ENCODE measurements around the gene VEGFC. TPM values are rescaled to one million over a fixed set of nuclear protein-coding genes. Genes with fewer than 3 reads are reported as not detected.

Gene VEGFC
- total RNA-seq, 1 donor from 2014 or later = 0.94 TPM

GRCh38 chr4:176675810-176676209 is 116.9 kb downstream of the VEGFC start:
- no peak for DNase-seq

GRCh38 chr4:176671532-176671931 is 121.2 kb downstream of the VEGFC start:
- no peak for DNase-seq

GRCh38 chr4:176668324-176668723 is 124.4 kb downstream of the VEGFC start:
- no peak for DNase-seq

GRCh38 chr4:176664964-176665363 is 127.8 kb downstream of the VEGFC start:
- DNase-seq = no peak

GRCh38 chr4:176660561-176660960 is 132.2 kb downstream of the VEGFC start:
- DNase-seq = no peak

- no peak for DNase-seq
Observed at GRCh38 chr4:176656108-176656507, 136.6 kb downstream of the VEGFC start.

- no peak for DNase-seq
Observed at GRCh38 chr4:176654565-176655216, 138.0 kb downstream of the VEGFC start.

GRCh38 chr4:176653401-176654220 is 139.1 kb downstream of the VEGFC start:
- no peak for DNase-seq

GRCh38 chr4:176646311-176646710 is 146.4 kb downstream of the VEGFC start:
- DNase-seq = no peak

- DNase-seq = no peak
Observed at GRCh38 chr4:176645246-176645960, 147.3 kb downstream of the VEGFC start.

GRCh38 chr4:176642472-176642871 is 150.2 kb downstream of the VEGFC start:
- no peak for DNase-seq

- DNase-seq = no peak
Observed at GRCh38 chr4:176641237-176641636, 151.5 kb downstream of the VEGFC start.

GRCh38 chr4:176638992-176639391 is 153.7 kb downstream of the VEGFC start:
- DNase-seq = no peak

GRCh38 chr4:176636292-176636691 is 156.4 kb downstream of the VEGFC start:
- no peak for DNase-seq

GRCh38 chr4:176635372-176636261 is 157.1 kb downstream of the VEGFC start:
- DNase-seq = no peak
